Posterior vena cava (tissue), 2 donors: ENCODE results near the gene HOXA2. TPM values are rescaled to one million over a fixed set of nuclear protein-coding genes. Genes with fewer than 3 reads are reported as not detected.

Experiments
- DNase-seq: peaks from one replicate; pipeline ENCODE4 v3.0.0-alpha.2; 2020; ENCODE audit warnings: low spot score
- intact Hi-C, 2 donors: fragments of 100-400 bp; cut with DNase I; formaldehyde crosslinking; loops; one replicate each; pipeline versions ENCODE4 v1.14.1 to v1.14.2; 2022 to 2023
- total RNA-seq, 2 donors: library from RNA; stranded (reverse); fragmentation: NEBNext Ultra II Directional; extraction: Animal tissue kit (Norgen Biotek cat#: 25700); gene quantifications; one replicate each; pipeline ENCODE4 v1.2.1, GENCODE V29; 2021
- donor health status: DM: yes; HTN: yes; CAD: no.
- donor health status: DM: yes; HTN: yes; CAD: no.

HOXA2 gene
- total RNA-seq, 2 donors from 2014 or later = 1.3 to 2.0 TPM

GRCh38 chr7:27143023-27143949, 40.8 kb upstream of the HOXA2 start, which contains the start of gene HOXA5:
Gene HOXA5 (minus strand): TSS chr7:27143681. CDS start chr7:27143607, 74 bp downstream.
- intact Hi-C loops = no loop called here
- DNase-seq = peak; percentile 92

DNA sequence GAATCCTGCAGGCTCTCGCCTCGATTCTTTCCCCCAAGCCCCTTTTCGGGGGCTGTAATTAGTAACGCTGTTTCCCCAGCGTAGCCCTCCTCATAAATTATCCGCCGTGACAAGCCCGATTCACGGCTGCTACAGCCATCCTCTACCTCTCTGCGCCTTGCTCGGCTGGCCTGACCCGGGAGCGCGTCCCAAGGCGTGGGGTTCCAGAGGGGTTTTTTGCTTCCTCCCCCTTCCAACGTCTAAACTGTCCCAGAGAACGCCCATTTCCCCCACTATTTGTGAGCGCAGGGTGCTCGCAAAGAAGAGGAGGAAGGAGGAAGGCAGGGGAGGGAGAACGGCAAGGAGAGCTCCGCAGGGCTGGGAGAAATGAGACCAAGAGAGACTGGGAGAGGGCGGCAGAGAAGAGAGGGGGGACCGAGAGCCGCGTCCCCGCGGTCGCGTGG, 40.1 kb upstream of the HOXA2 start:
- DNase-seq = no peak
- intact Hi-C loops = no loop called here

GRCh38 chr7:27141923-27142579, 39.6 kb upstream of the HOXA2 start:
- intact Hi-C loops = no loop called here
- no peak for DNase-seq

DNA sequence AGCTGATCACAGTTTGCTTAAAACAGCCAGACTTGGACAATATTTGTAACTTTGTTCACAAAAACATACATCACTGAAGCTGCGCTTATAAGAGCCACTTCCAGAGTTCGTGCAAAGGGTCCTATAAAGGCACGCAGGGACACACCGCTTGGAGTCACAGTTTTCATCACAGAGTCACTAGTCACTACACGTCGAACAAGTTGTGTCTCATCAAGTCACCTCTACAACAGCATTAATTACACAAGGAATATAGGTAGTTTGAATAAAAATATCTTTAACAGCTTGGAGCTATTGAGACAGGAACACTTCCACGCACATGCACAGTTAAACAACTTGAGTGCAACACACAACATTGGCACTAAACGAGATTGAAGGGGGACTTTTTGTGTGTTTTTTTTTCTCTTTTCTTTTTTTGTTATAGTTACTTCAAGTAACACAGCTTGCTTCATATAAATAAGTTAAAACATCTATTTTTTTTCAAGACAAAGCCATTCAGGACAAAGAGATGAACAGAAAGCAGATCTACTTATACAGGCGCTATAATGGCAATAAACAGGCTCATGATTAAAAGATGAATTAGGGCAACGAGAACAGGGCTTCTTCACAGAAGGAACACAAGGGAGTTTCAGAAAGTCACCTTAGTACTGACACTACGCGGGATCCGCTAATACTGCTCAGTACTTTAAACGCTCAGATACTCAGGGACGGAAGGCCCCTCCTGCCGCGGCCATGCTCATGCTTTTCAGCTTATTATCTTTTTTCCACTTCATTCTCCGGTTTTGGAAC, 38.8 kb upstream of the HOXA2 start:
- intact Hi-C loops = no loop called here
- DNase-seq = no peak

GRCh38 chr7:27140126-27140857, 37.8 kb upstream of the HOXA2 start:
- intact Hi-C loops = no loop called here

GRCh38 chr7:27139334-27140125, 37.0 kb upstream of the HOXA2 start:
- no peak for DNase-seq

More at GRCh38 chr7:27140126-27140857, 37.8 kb upstream of the HOXA2 start:
- no peak for DNase-seq

GRCh38 chr7:27138985-27139333, 36.5 kb upstream of the HOXA2 start:
- intact Hi-C loops = no loop called here
- no peak for DNase-seq

More at GRCh38 chr7:27139334-27140125, 37.0 kb upstream of the HOXA2 start:
- intact Hi-C loops = no loop called here

GRCh38 chr7:27138472-27138871, 36.0 kb upstream of the HOXA2 start:
- intact Hi-C loops = no loop called here

GRCh38 chr7:27137640-27138315, 35.3 kb upstream of the HOXA2 start:
- intact Hi-C loops = no loop called here

More at GRCh38 chr7:27138472-27138871, 36.0 kb upstream of the HOXA2 start:
- no peak for DNase-seq

DNA sequence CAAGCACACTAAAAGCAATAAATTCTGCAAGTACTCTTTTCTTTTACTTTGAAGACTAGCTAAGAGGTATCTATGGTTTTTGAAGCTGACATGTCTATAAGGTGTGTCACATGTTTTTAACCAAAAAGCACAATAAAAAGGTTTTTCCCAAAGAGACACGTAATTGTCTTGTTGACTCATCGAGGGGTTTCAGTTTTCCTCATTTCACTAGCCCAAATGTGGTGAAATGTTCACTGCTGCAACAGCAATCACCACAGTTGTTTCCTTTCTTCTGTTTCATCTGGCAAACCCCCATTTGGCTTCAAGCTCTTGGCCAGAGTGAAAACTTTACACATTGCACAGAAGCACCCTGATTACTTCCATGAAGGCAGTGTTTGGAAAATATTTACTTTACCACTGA, 31.9 kb upstream of the HOXA2 start:
- no peak for DNase-seq
- intact Hi-C loops = no loop called here

More at GRCh38 chr7:27137640-27138315, 35.3 kb upstream of the HOXA2 start:
- no peak for DNase-seq

- intact Hi-C loops = no loop called here
Measured at GRCh38 chr7:27133409-27134231, 31.1 kb upstream of the HOXA2 start.

GRCh38 chr7:27132978-27133377, 30.5 kb upstream of the HOXA2 start:
- intact Hi-C loops = no loop called here
- DNase-seq = no peak

More at GRCh38 chr7:27133409-27134231, 31.1 kb upstream of the HOXA2 start:
- no peak for DNase-seq

GRCh38 chr7:27132214-27132613, 29.7 kb upstream of the HOXA2 start:
- no peak for DNase-seq
- intact Hi-C loops = no loop called here

DNA sequence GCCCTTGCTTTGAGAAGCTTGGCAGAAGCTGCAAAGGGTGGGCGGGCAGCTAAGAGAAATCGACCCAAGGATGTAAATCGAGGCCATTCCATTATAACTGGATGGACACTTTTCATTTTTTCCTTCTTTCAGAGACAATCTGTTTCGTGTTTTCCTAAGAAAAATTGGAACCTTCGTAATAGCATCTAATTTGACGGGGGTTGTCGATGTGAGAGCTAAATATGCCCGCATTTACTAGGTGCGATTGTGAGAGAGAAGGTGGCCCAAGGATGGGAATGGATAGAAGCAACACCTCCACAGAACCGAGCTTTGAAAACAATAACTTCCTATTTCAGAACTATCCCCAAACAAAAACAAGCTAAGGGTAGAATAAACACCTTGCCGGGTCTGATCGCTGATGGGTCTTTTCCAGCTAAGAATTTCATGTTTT, 28.9 kb upstream of the HOXA2 start:
- intact Hi-C loops = no loop called here
- DNase-seq = no peak

DNA sequence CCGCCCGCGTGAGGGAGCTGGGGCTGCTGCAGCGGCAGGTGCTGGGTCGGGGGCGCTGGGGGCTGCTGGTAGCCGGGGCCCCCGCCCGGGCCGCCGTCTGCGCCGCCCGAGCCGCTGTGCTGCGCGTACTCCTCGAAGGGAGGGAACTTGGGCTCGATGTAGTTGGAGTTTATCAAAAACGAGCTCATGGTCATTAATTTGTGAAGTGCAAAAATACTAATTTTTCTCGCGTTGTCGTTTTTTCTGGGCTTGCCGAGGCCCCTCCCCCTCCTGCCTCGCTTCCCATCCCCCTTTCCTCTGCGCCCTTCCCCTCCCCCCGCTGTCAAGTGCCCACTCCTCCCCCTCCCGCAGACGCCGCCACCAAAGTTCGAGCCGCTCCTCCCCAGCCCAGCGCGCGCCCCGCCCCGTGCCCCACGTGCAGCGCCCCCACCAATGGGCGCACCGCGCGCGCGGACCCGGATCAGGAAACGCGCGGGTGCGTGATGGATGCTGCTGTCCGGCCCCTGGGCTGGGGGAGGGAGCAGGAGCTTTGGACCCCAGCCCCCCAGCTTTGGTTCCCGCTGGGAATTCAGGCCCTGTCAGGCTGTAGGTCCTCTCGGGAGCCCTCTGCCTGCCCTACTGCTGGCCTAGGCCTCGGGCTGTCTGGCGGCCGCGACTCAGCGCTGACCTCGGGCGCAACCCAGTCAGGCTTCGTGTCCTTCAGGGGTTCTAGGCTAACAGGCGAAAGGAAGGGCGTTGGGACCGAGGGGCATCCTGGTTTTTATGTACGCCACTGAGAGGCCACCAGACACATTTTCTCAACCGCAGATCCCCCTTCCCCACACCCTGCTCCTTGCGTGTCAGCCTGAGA, 28.3 kb upstream of the HOXA2 start, which contains the start of gene HOXA4:
HOXA4 (minus strand) TSS at position 218 of the 850 bp plus-strand sequence; CDS start at position 194, 24 bp downstream.
- DNase-seq = peak; percentile 97
- intact Hi-C loops = no loop called here
